ENCODE results near the gene ANTXR1. TPM values are rescaled to one million over a fixed set of nuclear protein-coding genes. Genes with fewer than 3 reads are reported as not detected.

ANTXR1 gene
- total RNA-seq, 1 donor from 2014 or later, result 54.3 TPM

- Histone ChIP-seq H3K27me3 (ENCODE audit: low read depth) (no peaks in the 10 kb centered on the region), H3K27ac (no peak overlapping the region), H3K4me3 (no peak overlapping the region), H3K4me1 (peaks cover 6% of the 10 kb centered on the region), H3K9me3 (no peaks in the 10 kb centered on the region), H3K36me3 (peaks cover 6% of the 10 kb centered on the region)
- intact Hi-C loops (cut with DNase I), result no loop called here
- no peak for ATAC-seq
- TF ChIP-seq CTCF (IDR thresholded peaks at IDR 0.05), result no peak
- DNase-seq, result no peak
Measured at GRCh38 chr2:69247583-69247982, 234.6 kb downstream of the ANTXR1 start.

GRCh38 chr2:69248232-69248631 lies 235.3 kb downstream of the ANTXR1 start:
- Histone ChIP-seq H3K27ac (no peak overlapping the region), H3K4me1 (peaks cover 6% of the 10 kb centered on the region), H3K4me3 (no peak overlapping the region), H3K27me3 (ENCODE audit: low read depth) (no peaks in the 10 kb centered on the region), H3K36me3 (peaks cover 6% of the 10 kb centered on the region), H3K9me3 (no peaks in the 10 kb centered on the region)
- intact Hi-C loops (cut with DNase I), result no loop called here
- DNase-seq (no peak), ATAC-seq (no peak)
- TF ChIP-seq CTCF (IDR thresholded peaks at IDR 0.05), result no peak

- no peak for ATAC-seq
- Histone ChIP-seq H3K9me3 (no peaks in the 10 kb centered on the region), H3K27me3 (ENCODE audit: low read depth) (no peaks in the 10 kb centered on the region), H3K36me3 (peaks cover under 1% of the 10 kb centered on the region), H3K4me3 (no peak overlapping the region), H3K27ac (no peak overlapping the region), H3K4me1 (no peaks in the 10 kb centered on the region)
- DNase-seq, result no peak
- no peak for TF ChIP-seq CTCF (IDR thresholded peaks at IDR 0.05)
- intact Hi-C loops (cut with DNase I), result no loop called here
Measured at GRCh38 chr2:69250981-69251380, 238.0 kb downstream of the ANTXR1 start.

GRCh38 chr2:69251943-69252342 lies 239.0 kb downstream of the ANTXR1 start:
- Histone ChIP-seq H3K27ac (no peak overlapping the region), H3K36me3 (no peaks in the 10 kb centered on the region), H3K9me3 (no peaks in the 10 kb centered on the region), H3K27me3 (ENCODE audit: low read depth) (no peaks in the 10 kb centered on the region), H3K4me3 (no peak overlapping the region), H3K4me1 (no peaks in the 10 kb centered on the region)
- ATAC-seq, result no peak
- intact Hi-C loops (cut with DNase I), result no loop called here
- DNase-seq, result no peak
- TF ChIP-seq CTCF (IDR thresholded peaks at IDR 0.05), result no peak

- DNase-seq, result no peak
- Histone ChIP-seq H3K9me3 (no peaks in the 10 kb centered on the region), H3K4me3 (no peak overlapping the region), H3K4me1 (no peaks in the 10 kb centered on the region), H3K36me3 (no peaks in the 10 kb centered on the region), H3K27ac (peak overlapping the region; percentile 13), H3K27me3 (ENCODE audit: low read depth) (no peaks in the 10 kb centered on the region)
- ATAC-seq, result no peak
- intact Hi-C loops (cut with DNase I), result no loop called here
- no peak for TF ChIP-seq CTCF (IDR thresholded peaks at IDR 0.05)
Measured at GRCh38 chr2:69253112-69253511, 240.1 kb downstream of the ANTXR1 start.

Data from lower lobe of right lung (tissue), 2 donors.